HepG2 (cell line): ENCODE data around the gene AMOTL2. TPM values are rescaled to one million over a fixed set of nuclear protein-coding genes. Genes with fewer than 3 reads are reported as not detected.

Experiments used
- ATF2 ChIP-seq: sonication (generic); formaldehyde crosslinking; IDR thresholded peaks from 2 replicates; pipeline ENCODE4 v1.4.0; 2020; ENCODE audit warnings: missing genetic modification reagents
- FOXA1 ChIP-seq, 2 experiments: fragments of 450-650 bp in 1 of 2; sonication (generic) in 1 of 2; formaldehyde crosslinking in 1 of 2; IDR thresholded peaks; 2 replicates each; pipeline versions ENCODE4 v1.4.0 to v1.6.1; 2016 to 2020; ENCODE audit warnings: missing genetic modification reagents in 1 of 2
- FOXK1 ChIP-seq: sonication (generic); formaldehyde crosslinking; IDR thresholded peaks from 2 replicates; pipeline ENCODE4 v1.4.0; 2020; ENCODE audit warnings: low read depth, missing genetic modification reagents, borderline replicate concordance
- GATAD2A ChIP-seq: IDR thresholded peaks from 2 replicates; pipeline ENCODE4 v1.6.1; 2016
- GLMP ChIP-seq: sonication (generic); formaldehyde crosslinking; IDR thresholded peaks from 2 replicates; pipeline ENCODE4 v1.9.0; 2021; ENCODE audit warnings: missing genetic modification reagents, mild to moderate bottlenecking, borderline replicate concordance
- HNF4A ChIP-seq: sonication (generic); formaldehyde crosslinking; IDR thresholded peaks from 2 replicates; pipeline ENCODE4 v1.4.0; 2020; ENCODE audit warnings: missing genetic modification reagents
- KDM6A ChIP-seq: IDR thresholded peaks from 2 replicates; pipeline ENCODE4 v1.6.1; 2016; ENCODE audit warnings: low read depth
- MTF1 ChIP-seq: sonication (generic); formaldehyde crosslinking; IDR thresholded peaks from 2 replicates; pipeline ENCODE4 v1.5.0; 2020; ENCODE audit warnings: missing genetic modification reagents
- NONO ChIP-seq, 2 experiments: fragments of 450-650 bp in 1 of 2; sonication (generic) in 1 of 2; formaldehyde crosslinking in 1 of 2; IDR thresholded peaks in 1 of 2; conservative IDR thresholded peaks in 1 of 2; 2 replicates each; pipeline versions ENCODE4 v1.6.1 to v1.8.0; 2017 to 2022; ENCODE audit warnings: mild to moderate bottlenecking in 1 of 2, missing genetic modification reagents in 1 of 2, moderate library complexity in 1 of 2
- PATZ1 ChIP-seq: sonication (generic); formaldehyde crosslinking; IDR thresholded peaks from 2 replicates; pipeline ENCODE4 v1.4.0; 2020; ENCODE audit warnings: missing genetic modification reagents
- POLR2AphosphoS5 ChIP-seq: IDR thresholded peaks from 2 replicates; pipeline ENCODE4 v1.6.1; 2012; ENCODE audit warnings: low read depth, low read length
- PRDM4 ChIP-seq: sonication (generic); formaldehyde crosslinking; IDR thresholded peaks from 2 replicates; pipeline ENCODE4 v1.9.0; 2021; ENCODE audit warnings: missing genetic modification reagents, borderline replicate concordance
- RXRB ChIP-seq: IDR thresholded peaks from 2 replicates; pipeline ENCODE4 v1.6.1; 2016; ENCODE audit warnings: borderline replicate concordance, missing genetic modification reagents, missing compliant biosample characterization
- SATB2 ChIP-seq: sonication (generic); formaldehyde crosslinking; IDR thresholded peaks from 2 replicates; pipeline ENCODE4 v1.5.0; 2020; ENCODE audit warnings: missing genetic modification reagents
- TEAD3 ChIP-seq: optimal IDR thresholded peaks from 2 replicates; pipeline ENCODE3; 2016; ENCODE audit warnings: borderline replicate concordance
- ZBTB46 ChIP-seq: sonication (generic); formaldehyde crosslinking; IDR thresholded peaks from 2 replicates; pipeline ENCODE4 v1.4.0; 2020; ENCODE audit warnings: mild to moderate bottlenecking, missing genetic modification reagents, borderline replicate concordance
- ZC3H4 ChIP-seq: sonication (generic); formaldehyde crosslinking; IDR thresholded peaks from 2 replicates; pipeline ENCODE4 v1.4.0; 2020; ENCODE audit warnings: missing genetic modification reagents, borderline replicate concordance
- ZFP62 ChIP-seq: sonication (generic); formaldehyde crosslinking; IDR thresholded peaks from 2 replicates; pipeline ENCODE4 v1.4.0; 2020; ENCODE audit warnings: missing genetic modification reagents
- ZNF331 ChIP-seq: sonication (generic); formaldehyde crosslinking; IDR thresholded peaks from 2 replicates; pipeline ENCODE4 v1.4.0; 2020; ENCODE audit warnings: missing genetic modification reagents
- ZNF451 ChIP-seq: sonication (generic); formaldehyde crosslinking; IDR thresholded peaks from 2 replicates; pipeline ENCODE4 v1.5.0; 2020; ENCODE audit warnings: mild to moderate bottlenecking, missing genetic modification reagents
- ZNF644 ChIP-seq: IDR thresholded peaks from 2 replicates; pipeline ENCODE4 v1.6.1; 2016; ENCODE audit warnings: low read depth
- polyA plus RNA-seq, 8 experiments: library from polyadenylated mRNA; depleted of rRNA in 3 of 8; stranded (reverse) in 7 of 8; unstranded in 1 of 8; fragments of >200 nt; fragmentation: Illumina TruSeq in 4 of 8; extraction: Trizol in 4 of 8; gene quantifications; 2 replicates each; pipeline versions ENCODE4 v1.2.1 to v1.2.3, GENCODE V29; 2011 to 2016; ENCODE audit warnings: low read depth in 4 of 8, missing spikeins in 1 of 8, mixed read lengths in 1 of 8; ENCODE audit not compliant: insufficient read depth in 1 of 8
- total RNA-seq, 5 experiments: library from RNA; depleted of rRNA; stranded (reverse); fragments of >200 nt; fragmentation: Illumina TruSeq; extraction: Trizol; gene quantifications; 2 replicates each; pipeline ENCODE4 v1.2.3, GENCODE V29; 2016; ENCODE audit warnings: low read depth in 1 of 5

AMOTL2 gene
- total and polyA plus RNA-seq, 2 of the 13 experiments (the other 11 are each of a cell fraction or from before 2014, with no cell fraction given), result 17.3 to 18.5 TPM

GRCh38 chr3:134309987-134310700 is 64.1 kb downstream of the AMOTL2 start (continued):
- 0 out of 2 replicates have a peak, but pooled peaks have one; percentile 69 for TF ChIP-seq ZBTB46 (CRISPR knock-in tag)
- no peak for TF ChIP-seq FOXA1 (IDR thresholded peaks at IDR 0.05)
- TF ChIP-seq FOXA1 (CRISPR knock-in tag; IDR thresholded peaks at IDR 0.05), result peak; percentile 53; the same call in 1 of the 2 replicates
- peak; percentile 63 for TF ChIP-seq RXRB (CRISPR knock-in tag)
- peak; percentile 70 for TF ChIP-seq PATZ1
- peak; percentile 38; the same call in 1 of the 2 replicates for TF ChIP-seq ZNF331 (CRISPR knock-in tag)
- TF ChIP-seq ZNF451, result no peak
- TF ChIP-seq MTF1 (CRISPR knock-in tag), result no peak
- TF ChIP-seq ATF2 (CRISPR knock-in tag), result 0 out of 2 replicates have a peak, but pooled peaks have one; percentile 39
- no peak for TF ChIP-seq PRDM4 (CRISPR knock-in tag)
- TF ChIP-seq POLR2AphosphoS5, result no peak
- TF ChIP-seq SATB2 (CRISPR knock-in tag), result no peak
- TF ChIP-seq GATAD2A (CRISPR knock-in tag), result peak; percentile 78
- no peak; the same call in 1 of the 2 replicates for TF ChIP-seq FOXK1 (CRISPR knock-in tag)
- no peak for TF ChIP-seq ZC3H4
- TF ChIP-seq HNF4A (CRISPR knock-in tag), result peak; percentile 93
- no peak for TF ChIP-seq GLMP
- peak; percentile 31; the same call in 1 of the 2 replicates for TF ChIP-seq KDM6A (CRISPR knock-in tag)
- TF ChIP-seq NONO (IDR thresholded peaks at IDR 0.05), result no peak
- no peak for TF ChIP-seq NONO (CRISPR knock-in tag; conservative IDR thresholded peaks at IDR 0.05)
- TF ChIP-seq TEAD3 (CRISPR knock-in tag), result peak; percentile 65
- peak; percentile 65; the same call in 1 of the 2 replicates for TF ChIP-seq ZNF644 (CRISPR knock-in tag)
- no peak for TF ChIP-seq ZFP62 (CRISPR knock-in tag)
